Prostate gland (tissue), 2 donors: ENCODE results near the gene MYNN.

ENCODE experiments used
- POLR2A ChIP-seq: fragments of 450-650 bp; IDR thresholded peaks from one replicate; pipeline ENCODE4 v1.6.1; 2016; ENCODE audit warnings: antibody characterized with exemption, mild to moderate bottlenecking
- TF ChIP-seq, protein P1 (sequence below), 4 experiments: fragments of 200-600 bp in 2 of 4; fragments of 450-650 bp in 2 of 4; sonication (generic) in 2 of 4; IDR thresholded peaks; 1 replicate in 3 of 4; 2 replicates in 1 of 4; pipeline ENCODE4 v1.5.1; 2016 to 2019; ENCODE audit warnings: antibody characterized with exemption in 4 of 4, mild to moderate bottlenecking in 2 of 4, moderate library complexity in 2 of 4

DNA sequence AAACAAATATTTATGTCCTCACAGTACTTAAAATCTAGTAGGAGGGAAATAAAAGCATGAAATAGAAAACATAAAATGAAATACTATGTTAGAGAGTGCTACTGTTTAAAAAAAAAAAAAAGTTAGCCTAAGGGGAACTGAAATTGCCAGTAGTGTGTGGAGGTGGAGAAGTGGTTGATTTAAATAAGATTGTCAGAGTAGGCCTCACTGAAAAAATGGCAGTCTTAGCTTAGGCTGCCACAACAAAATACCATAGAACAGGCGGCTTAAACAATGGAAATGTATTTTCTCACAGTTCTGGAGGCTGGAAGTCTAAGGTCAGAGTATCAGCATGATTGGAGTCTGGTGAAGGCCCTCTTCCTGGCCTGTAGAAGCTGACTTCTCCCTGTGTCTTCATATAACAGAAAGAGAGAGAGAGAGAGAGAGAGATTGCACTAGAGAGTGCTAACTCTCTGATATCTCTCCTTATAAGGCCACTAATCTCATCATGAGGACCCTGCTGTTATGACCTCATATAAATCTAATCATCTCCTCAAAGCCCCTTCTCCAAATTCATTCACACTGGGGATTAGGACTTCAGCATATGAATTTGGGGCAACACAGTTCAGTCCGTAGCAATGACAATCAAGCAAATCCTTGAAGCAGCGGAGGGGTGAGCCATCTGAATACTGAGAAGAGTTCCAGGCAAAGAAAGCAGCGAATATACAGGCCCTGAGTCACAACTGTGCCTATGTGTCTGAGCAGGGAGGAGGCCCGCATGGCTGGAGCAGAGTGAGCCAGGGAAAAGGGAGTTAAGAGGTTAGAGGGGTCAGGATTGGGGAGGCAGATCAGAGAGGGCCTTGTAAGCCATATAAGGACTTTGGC is 63.1 kb downstream of the MYNN start:
- TF ChIP-seq, protein P1, sequence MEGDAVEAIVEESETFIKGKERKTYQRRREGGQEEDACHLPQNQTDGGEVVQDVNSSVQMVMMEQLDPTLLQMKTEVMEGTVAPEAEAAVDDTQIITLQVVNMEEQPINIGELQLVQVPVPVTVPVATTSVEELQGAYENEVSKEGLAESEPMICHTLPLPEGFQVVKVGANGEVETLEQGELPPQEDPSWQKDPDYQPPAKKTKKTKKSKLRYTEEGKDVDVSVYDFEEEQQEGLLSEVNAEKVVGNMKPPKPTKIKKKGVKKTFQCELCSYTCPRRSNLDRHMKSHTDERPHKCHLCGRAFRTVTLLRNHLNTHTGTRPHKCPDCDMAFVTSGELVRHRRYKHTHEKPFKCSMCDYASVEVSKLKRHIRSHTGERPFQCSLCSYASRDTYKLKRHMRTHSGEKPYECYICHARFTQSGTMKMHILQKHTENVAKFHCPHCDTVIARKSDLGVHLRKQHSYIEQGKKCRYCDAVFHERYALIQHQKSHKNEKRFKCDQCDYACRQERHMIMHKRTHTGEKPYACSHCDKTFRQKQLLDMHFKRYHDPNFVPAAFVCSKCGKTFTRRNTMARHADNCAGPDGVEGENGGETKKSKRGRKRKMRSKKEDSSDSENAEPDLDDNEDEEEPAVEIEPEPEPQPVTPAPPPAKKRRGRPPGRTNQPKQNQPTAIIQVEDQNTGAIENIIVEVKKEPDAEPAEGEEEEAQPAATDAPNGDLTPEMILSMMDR (IDR thresholded peaks at IDR 0.05) = no peak
- no peak for TF ChIP-seq POLR2A
